Ureter (tissue), 1 donor: ENCODE measurements around the gene P2RY14. TPM values are rescaled to one million over a fixed set of nuclear protein-coding genes. Genes with fewer than 3 reads are reported as not detected.

ENCODE experiments used
- DNase-seq: peaks from one replicate; pipeline ENCODE4 v3.0.0-alpha.2; 2020; ENCODE audit warnings: low spot score
- total RNA-seq: library from RNA; stranded (reverse); gene quantifications from one replicate; pipeline ENCODE4 v1.2.4, GENCODE V29; 2023
- donor health status: DM: yes; HTN: yes; CAD: no.

The P2RY14 gene
- 0.68 TPM for total RNA-seq

DNA sequence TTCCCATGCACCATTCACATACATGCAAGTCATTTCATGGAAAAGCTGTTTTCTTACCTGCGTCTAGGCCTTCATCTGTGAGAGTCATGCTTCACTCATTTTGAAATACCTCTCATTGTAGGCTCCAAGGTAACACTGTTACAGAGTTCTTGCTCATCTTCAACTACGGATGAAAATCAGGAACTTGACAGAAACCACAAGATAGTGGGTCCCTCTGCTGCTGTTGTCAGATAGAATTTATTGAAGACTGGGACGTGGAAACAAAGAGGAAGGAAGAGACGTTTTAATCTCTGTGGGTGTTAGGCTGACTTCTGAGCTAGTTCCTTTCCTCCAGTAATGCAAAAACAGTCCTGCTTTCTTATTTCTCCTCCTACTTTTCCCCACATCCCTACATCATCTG lies at the start of gene P2RY14:
TSS of gene P2RY14 (minus strand) at position 313 of the 400 bp plus-strand sequence. CDS start 64,226 bp downstream, outside the sequence.
- DNase-seq = no peak

DNA sequence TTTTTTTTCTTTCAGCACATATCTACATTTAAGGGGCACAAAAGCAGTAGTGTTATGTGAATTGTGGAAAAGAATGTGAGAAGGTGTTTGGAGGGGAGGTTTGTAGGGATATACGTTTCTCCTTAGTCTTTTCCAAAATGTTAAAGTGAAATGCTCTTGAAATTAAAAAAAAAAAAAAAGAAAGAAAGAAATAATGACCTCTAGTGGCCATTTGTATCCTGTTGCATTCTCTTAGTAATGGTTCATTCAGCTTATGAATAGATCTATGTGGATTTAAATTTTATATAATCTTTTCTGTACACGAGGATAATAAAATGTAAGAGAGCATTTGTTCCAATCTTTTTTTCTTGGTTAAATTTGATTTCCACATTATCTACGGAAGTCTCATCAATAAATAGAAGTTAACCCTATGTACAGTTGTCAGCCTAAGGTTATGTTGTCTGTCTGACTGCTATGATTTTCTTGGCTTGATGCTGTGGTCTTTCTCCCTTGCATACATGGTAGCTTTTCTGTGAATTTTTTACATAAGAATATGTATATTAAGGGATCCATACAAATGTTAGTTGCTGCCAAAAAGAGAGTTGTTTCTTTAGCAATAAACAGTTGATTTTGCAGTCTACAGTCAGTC lies 49.3 kb upstream of the P2RY14 start:
- no peak for DNase-seq

DNA sequence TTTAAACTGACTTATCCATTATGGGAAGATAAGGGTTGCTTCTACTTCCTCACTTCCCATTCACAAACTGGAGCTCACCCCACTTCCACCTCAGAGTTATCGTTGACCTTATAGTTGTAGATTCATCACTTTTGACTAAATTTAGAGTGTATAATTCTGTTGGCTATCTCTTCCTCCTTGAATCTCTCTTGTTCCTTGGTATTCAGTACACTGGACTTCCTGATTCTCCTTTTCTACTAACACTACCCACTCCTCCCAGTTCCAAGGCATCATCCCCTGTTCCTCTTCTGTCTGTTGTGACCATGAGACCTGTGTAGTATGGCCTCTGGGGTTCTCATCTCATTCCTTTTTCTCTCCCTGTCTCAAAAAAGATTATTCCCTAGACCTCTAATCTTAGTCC lies 44.2 kb upstream of the P2RY14 start:
- no peak for DNase-seq

DNA sequence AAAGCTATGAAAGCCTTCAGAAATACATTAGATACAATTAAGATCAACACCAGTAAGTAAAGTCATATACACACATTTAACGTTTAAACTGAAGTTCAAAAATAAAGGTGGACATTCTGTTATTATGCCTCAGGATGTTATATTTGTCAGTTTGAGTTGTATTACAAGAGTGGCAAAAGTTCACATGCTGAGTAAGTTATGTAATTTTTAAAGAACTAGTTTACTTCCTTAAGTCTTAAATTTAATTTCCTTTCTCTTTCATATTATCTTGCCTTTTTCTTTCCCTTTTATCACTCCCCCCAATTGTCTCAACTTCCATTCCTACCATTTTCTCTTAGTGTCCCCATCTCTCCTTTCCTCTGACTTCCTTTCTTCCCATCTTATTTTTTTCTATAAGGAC lies 43.2 kb upstream of the P2RY14 start:
- DNase-seq = no peak

DNA sequence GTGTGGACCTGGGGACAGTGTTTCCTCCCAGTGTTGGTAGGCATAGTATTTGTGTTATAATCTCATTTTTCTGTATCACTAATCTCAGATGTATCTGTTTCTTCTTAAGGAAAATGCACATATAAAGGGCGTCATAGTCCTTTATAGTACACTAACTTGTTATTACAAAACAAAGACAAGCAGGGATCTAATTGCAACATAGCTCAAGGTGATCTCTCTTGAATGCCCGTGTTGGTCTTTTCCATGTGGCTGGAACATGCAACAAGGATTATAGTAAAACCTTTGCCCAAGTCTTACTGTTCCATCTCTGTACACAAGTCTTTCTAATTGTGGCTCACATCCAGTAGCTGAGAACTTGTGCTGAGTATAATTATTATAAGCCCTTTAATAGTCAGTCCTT lies 41.8 kb upstream of the P2RY14 start:
- DNase-seq = no peak

DNA sequence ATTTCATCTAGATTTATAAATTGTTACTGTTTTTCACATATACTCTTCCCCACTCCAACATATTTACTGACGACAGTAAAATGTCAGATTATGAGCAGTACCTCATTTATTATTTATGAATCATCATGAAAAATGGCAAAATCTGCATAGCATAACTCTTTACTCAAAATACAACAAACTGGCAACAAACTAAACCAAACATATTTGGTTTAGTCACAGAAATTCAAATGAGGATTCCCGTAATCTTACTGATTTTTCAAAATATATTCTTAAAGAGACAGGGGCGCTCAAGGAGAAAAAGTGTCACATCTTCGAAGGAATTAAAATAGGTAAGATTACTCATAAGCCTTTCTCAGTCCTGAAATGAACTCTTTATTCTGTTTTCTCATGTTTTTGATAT lies 41.3 kb upstream of the P2RY14 start:
- DNase-seq = no peak

DNA sequence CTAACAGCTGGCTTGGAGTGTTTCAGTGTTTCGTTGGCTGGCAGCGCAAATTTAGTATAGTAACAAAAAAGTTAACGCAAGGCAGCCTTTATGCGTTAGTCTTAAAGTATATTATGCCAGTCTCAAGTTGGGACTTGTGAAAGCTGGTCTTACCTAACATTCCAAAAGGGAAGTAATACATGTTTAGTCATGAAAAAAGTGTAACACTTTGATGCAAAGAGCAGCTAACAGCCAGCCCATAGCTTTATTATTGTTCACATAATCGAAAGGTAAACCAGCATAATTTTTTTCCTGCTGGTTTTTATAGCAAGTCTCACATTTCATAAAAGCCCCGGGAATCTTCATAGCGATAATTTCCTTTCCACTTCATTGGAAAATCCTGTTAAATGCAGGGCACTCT lies 40.6 kb upstream of the P2RY14 start:
- DNase-seq = no peak

DNA sequence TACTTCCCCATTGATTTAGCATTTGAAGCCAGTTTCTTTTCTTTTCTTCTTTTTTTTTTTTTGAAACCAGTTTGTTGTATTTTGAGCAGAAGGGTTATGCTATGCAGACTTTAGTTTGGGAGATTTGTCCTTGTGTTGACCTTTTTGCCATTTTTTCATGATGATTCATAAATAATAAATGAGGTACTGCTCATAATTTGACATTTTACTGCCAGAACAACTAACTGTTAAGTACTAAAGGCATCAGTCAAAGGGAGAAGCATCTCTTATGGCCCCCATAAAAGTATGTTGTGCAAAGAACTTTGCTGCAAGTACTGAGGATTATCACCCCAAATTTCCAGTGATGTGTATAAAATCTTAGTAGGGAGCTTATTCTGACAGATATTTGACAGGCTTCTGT lies 40.0 kb upstream of the P2RY14 start:
- DNase-seq = no peak

DNA sequence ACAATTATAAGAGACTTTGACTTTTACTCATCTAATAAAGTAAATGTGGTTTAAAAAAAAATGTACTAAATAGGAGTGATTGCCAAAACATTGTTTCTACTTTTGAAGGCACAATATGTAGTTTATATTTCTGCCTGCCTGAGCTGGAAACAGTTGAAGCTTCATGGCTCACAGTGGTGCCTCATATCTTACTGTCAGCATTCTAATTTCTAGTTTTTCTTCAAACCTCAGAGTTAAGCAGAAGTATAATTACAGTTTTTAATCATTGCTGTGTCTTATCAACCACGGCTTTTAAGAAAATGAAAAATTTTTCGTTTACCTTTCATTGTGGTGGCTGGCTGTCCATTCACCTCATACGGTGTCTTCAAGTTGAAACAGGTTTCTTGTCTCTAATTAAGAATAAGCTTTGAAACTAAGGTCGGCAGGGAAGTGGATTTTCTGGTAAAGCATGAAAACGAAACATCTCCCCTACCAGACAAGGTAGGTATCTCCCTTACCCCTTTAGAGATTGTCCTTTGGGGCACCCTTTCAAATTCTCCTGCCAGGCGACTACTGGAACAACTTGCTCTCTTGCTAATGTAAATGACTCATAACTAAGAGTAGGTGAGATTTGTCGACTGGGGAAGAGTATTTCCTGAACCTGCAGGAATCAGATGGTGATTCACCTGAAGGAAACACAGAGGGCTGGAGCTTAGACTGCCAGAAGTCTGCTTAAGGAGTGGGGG lies 38.1 kb upstream of the P2RY14 start, which contains the start of gene GPR87:
TSS of gene GPR87 (minus strand) at position 554 of the 725 bp plus-strand sequence. CDS start 16,720 bp downstream, outside the sequence.
- DNase-seq = peak; percentile 49

DNA sequence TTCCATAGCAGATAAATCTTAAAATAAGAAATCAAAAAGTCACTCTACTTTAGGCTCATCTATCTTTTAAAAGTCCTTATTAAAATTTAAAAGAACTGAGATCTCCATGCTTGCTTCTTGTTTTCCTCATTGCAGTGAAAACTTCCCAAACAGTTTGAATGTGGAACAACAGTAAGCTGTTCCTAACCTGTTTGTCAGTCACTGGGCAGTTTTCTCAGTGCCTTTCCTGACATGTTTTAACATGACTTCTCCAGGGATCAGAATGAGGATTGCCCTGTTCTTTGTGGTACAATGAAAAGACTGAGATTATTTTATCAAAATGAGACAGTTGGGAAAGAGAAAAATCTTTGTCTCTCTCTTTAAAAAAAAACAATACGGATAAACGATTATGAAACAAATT lies 37.5 kb upstream of the P2RY14 start:
- DNase-seq = no peak

DNA sequence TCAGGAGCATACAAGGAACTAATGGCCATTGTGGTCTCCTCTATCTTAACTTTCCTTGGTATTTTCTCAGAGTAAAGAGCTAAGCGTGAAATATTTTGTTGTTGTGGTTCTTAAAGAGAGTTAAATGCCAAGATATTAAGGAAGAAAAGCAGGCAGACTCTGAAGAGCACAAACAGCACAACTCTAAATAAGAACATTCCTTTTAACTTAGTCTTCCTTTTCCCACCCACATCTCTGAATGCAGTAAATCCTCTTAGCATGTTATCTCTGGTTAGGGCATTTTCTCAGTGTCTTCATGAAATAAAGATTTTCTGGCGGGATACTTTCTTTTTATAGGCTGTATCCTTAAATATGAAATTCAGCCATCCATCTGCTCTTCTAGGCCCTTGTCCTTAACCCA lies 36.8 kb upstream of the P2RY14 start:
- no peak for DNase-seq

DNA sequence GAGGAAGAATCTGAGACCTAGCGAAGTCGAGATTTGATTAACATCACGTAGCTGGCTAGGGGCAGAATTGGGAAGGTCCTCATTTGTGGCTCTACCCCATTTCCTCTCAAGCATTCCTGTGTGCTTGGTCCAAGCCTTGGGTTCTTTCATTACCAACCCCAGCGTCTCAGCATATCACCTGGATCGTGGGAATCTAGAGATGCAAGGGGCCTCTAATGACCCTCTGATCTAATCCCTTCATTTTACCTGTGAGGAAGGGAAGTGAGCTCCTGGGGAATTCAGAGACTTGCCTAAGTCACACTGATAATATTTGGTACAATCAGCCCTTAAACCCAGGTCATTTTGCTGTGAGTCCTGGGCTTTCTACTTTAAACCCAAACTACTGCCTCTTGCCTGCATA lies 36.3 kb upstream of the P2RY14 start:
- no peak for DNase-seq

DNA sequence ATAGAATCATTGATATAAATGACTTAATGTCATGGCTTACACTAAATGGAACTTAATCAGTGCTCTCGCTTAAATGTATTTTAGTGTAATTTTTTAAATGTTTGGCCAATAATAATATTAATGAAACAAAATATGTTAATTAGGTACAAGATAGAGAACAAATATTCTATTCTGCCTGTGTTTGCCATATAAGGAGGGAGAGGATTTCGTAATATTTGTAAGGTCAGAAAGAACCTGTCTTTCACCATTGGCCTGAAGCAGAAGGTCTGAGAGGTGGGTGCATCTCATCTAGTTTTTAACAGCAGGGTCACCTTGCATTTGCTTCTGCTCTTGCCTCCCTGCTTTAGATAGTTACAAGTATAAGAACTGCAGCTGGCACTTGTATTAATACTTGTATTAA lies 35.8 kb upstream of the P2RY14 start:
- no peak for DNase-seq

DNA sequence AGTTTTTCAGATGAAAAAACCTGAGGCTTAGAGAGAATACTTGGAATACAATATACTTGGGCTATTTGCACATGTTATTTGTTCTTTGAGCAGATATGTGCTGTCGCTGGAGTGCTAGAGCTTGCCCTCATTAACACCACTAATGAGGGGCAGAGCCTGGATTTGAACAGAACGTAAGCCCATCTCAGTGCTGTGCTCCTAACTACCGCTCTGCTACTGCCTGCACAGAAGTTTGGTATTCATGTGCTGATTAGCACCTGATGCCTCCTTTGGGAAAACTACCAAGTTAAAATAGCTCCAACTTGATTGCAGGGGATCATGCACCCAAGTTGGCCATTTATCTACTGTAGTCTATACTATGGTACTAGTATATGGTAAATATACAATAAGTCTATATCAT lies 34.6 kb upstream of the P2RY14 start:
- no peak for DNase-seq

DNA sequence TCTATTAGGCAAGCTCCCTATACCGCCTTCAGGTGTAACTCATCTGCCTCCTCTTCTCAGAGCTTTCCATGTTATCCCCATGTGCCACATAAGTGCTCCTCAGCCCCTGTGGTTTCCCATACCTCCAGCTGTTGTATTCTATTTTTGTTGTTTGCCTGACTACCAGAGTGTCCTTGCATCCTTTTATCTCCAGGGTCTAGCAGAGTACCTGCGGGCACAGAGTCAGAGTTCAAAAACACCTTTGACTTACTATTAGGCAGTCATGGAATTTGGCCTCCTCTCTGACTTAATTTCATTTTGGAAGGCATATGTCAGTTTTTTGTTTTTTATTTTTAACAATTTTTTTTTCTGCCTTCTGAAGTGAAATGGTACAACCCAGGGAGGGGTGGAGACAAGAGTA lies 31.2 kb upstream of the P2RY14 start:
- no peak for DNase-seq

DNA sequence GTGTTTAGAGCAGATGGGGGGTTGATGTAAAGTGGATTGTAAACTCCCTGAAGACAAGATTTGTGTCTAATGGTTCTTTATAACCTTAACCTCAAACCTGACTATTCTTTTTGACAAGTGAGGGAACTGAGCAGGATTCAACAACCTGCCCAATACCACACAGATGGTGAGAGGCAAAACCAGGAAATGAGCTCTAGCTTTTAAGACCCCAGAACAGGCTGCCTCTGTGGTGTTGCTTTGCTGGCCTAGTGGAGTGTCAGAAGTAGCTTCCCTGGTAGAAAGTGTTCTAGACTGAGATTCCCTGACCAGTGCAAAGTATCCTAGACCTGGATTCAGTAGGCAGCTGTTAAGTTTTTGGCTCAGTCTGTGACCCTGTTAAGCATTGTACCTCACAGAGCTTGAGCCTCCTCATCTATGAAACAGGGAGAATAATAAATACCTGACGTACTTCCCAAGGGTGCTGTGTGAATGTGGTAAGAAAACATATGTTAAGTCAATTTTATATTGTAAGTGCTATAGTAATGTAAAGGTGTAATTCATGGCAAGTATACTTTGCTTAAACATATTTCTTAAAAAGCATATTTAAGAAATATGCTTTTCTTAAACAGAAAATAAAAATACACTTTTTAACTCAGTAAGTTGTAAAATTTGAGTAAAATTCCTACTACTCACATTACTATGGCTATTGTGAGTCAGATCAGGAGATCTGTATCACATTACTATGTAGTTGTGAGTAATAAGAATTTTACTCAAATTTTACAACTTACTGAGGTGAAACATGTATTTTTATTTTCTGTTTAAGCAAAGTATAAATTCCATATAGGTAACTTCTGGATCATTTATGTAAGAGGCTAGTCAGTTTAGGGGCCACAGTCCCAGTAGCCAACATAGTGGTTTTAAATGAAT lies 29.5 kb upstream of the P2RY14 start:
- DNase-seq = no peak

DNA sequence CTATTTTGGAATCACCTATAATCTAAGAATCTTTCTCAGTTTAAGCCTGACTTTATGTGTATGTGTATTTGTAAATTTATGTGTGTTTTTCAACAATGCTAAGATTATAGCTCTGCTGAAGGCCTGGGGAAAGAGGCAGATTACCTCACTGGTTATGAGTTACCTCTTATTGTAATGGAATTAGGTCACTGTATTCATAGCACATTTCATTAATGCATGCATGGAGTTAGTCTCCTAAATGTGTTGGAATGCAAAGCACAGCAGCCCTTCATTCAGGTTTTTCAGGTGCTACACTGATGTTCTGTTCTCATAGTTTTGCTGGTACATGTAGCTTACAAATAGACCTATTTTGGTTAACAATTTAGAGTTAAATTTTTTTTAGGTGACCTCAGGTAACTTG lies 28.8 kb upstream of the P2RY14 start:
- no peak for DNase-seq

DNA sequence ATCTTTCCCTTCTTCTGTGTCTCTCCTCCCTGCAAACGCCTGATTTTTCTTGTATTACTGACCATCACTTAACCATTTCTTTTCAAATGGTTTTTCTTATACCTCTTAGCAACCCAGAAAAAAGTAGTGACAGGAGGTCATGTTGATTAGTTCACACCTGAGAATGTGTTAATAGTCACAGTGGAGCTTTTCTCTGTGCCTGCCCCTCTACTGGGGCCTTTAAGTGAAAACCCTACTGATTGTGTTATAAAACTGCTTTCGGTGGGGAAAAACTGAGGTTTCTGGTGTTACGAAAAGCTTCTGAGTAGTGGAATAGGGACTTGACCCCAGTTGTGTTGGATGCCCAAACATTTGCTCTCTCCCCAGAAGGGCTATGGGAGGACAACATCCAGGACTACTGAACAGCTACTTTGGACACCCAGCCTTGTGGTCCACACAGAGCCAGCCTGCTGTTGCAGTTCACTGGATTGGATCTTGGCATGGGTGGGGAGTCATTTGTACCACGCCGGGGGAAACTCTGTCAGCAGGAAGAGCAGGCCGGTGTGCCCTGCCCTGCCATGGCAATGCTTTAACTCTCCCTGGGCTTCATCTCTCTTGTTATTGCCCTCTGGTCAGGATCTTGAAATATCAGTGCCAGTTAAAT lies 27.9 kb upstream of the P2RY14 start:
- no peak for DNase-seq

DNA sequence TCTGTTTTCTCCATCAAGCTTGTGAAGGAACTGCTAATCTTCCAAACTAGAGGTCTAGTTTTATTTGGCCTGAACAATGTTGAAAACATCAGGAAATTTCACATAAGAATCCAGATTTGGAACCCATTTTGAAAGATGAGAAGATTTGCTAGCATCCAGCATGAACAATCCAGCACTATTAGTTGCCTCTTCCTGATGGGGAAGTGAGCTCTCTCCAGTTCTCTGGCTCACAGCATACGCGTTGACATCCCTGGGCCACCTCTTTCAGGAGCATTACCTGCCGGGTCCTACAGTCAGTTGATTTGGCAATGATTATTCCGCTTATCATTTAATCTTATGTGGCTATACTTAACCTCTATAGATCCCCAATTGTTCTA lies 27.4 kb upstream of the P2RY14 start:
- DNase-seq = no peak

DNA sequence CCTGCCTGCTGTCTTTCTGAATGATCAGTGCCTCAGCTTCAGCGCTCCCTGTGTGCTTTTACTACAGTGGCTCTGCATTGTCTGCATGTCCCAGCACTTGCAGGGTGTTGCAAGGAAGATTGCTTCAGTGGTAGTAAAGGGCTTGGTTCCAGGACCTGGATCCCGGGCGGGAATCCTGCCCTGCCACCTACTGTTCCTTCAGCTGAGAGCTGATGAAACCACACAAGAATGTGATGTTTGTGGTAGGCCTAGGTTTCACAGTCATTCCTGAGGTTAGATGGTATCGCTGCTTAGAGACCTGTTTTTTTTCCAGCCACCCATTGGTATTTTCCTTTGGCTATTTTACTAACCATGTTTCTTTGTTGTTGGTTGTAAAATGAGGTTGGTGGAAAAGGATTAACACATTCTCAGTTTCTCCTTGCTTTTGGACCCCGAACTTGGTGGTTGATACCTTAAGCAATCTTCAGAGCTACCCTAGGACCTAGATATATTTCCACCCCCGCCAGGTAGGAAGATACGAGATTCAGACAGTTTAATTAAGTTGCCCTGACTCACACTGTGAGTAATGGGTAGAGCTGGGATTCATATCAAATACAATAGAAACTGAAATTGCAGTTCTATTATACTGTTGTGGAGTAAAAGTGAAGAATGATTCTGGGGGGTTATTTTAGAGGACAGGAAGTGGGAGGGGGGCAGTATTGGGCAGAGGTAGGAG lies 26.9 kb upstream of the P2RY14 start:
- peak; percentile 79 for DNase-seq

DNA sequence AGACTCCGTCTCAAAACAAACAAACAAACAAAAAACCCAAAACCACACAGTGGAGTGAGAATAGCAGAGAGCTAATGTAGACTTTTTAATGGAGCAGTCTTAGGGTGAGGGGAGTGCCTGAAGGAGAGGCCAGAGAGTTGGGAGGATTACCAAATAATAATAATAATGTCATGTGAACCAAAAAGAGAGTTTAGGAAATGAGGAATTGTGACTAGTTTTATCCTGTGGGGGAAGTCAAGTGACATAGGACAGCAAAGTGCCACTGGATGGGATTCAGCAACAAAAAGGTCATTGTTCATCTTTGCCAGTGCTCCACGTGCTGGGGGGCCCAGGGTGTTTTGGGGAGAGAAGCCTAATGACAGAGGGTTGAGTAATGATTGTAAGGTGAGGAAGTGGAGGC lies 25.4 kb upstream of the P2RY14 start:
- DNase-seq = no peak
